GM12873 (cell line): ENCODE data around the gene TM7SF3.

Source experiments
- TF ChIP-seq, protein P1 (sequence below): IDR thresholded peaks from 2 replicates; pipeline ENCODE4 v1.5.1; 2012; ENCODE audit warnings: low read depth, mild to moderate bottlenecking, moderate library complexity, low read length, control low read depth; ENCODE audit not compliant: insufficient read depth; ENCODE audit errors: missing control alignments

The TM7SF3 gene

DNA sequence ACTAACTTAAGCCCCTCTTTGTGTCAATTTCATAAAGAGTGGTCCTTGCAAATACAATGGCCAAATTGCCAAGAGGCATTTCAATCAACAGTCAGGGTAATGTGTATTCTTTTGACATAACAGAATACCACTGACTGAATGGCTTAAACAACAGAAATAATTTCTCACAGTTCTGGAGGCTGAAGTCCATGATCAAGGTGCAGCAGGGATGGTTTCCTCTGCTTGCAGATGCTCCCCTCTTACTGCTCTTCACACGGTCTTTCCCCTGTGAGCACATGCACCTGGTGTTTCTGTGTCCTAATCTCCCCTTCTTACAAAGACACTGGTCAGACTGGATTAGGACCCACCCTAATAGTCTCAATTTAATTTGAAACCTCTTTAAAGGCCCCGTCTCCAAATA, 44.0 kb downstream of the TM7SF3 start:
- TF ChIP-seq, protein P1, sequence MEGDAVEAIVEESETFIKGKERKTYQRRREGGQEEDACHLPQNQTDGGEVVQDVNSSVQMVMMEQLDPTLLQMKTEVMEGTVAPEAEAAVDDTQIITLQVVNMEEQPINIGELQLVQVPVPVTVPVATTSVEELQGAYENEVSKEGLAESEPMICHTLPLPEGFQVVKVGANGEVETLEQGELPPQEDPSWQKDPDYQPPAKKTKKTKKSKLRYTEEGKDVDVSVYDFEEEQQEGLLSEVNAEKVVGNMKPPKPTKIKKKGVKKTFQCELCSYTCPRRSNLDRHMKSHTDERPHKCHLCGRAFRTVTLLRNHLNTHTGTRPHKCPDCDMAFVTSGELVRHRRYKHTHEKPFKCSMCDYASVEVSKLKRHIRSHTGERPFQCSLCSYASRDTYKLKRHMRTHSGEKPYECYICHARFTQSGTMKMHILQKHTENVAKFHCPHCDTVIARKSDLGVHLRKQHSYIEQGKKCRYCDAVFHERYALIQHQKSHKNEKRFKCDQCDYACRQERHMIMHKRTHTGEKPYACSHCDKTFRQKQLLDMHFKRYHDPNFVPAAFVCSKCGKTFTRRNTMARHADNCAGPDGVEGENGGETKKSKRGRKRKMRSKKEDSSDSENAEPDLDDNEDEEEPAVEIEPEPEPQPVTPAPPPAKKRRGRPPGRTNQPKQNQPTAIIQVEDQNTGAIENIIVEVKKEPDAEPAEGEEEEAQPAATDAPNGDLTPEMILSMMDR, result no peak

DNA sequence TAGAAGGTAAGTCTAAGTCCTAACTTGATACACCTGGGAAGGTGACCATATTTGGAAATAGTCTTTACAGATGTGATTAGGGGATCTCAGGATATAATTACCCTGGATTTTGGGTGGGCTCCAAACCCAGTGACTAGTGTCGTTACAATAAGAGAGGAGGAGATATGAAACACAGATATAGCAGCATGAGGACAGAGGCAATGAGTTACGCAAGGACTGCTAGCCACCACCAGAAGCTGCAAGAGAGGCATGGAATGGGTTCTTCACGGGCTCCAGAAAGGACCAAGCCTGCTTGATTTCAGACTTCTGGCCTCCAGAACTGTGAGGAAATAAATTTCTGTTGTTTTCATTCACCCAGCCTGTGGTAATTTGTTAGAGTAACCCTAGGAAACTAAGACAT, 47.3 kb downstream of the TM7SF3 start:
- TF ChIP-seq, protein P1, result no peak

DNA sequence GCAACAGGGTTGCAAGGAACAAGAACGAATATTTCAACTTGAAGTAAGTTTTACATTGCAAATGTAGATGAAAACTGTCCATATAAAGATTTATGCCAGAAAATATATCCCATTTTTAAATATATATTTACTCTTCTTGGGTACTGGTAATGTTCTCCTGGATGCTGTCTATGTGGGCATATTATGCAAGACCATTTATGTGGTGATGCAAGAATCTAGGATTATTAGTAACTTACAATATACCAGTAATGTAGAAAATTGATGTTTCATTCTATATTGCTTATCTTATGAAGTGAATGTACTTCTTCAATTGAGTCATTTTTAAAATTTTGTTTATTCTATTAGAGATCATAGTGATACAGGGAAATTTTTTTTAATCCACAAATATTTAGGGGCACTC, 50.8 kb downstream of the TM7SF3 start:
- TF ChIP-seq, protein P1, result no peak

DNA sequence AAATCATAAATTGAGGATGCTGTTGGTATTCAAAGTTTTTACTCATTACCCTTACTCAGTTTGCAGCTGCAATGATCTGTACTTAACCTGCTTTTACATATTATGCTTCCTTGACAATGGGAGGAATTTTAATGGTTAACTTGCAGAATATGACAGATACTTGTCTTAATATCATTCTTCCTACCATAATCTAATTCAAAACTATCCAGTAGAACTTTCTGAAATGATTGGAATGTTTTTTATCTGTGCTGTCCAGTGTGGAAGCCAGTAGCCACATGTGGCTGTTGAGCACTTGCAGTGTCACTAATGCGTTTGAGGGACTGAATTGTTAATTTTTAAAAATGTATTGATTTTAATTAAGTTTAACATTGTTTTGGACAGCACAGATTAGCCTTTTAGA, 52.4 kb downstream of the TM7SF3 start:
- TF ChIP-seq, protein P1, result no peak

DNA sequence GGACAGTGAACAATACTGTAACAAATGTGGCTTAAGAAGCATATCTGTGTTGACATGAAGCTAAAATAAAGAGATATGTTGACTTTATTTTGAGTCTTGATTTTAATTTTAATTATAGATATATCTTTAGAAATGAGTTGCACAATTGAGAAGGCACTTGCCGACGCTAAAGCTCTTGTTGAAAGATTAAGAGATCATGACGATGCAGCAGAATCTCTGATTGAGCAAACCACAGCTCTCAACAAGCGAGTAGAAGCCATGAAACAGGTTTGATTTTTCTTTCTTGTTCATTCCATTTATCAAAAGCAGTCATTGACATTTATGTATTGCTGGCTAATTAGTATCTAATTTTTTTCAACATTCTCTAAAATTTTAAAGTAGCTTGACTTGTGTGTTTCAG, 60.2 kb downstream of the TM7SF3 start:
- TF ChIP-seq, protein P1, result no peak

DNA sequence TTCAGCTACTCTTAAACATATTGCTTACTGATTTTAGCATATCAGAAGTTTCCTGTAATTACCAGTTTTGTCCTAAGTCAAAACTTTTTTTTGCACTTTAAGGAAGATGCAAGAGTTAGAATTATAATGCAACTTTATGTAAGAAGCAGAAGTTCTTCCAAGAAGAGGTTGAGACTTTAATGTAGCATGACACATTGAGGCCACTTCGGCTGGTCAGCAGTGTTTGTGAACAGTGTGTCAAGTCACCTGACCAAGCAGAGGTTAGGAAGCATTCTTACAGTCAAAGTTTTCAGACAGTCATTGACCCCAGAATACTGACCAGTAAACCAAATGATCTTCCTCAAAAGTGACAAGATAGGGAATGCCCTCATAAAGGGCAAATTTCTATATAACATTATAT, 60.7 kb downstream of the TM7SF3 start:
- TF ChIP-seq, protein P1, result no peak

DNA sequence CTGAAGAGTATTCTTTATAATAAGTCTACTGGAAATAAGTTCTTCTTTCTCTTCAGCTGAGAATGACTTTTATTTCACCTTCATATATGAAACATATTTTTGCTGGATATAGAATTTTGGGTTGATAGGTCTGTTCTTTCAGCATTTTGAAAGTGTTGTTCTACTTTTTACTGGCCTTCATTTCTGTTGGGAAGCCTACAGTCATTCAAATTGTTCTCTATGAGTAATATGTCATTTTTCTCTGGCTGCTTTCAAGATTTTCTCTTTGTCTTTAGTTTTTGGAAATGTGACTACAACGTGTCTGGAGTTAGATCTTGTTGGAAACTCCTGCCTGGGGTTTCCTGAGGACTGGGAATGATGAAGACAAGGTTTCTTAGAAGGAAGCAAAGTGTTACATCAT, 65.9 kb downstream of the TM7SF3 start:
- TF ChIP-seq, protein P1, result no peak

DNA sequence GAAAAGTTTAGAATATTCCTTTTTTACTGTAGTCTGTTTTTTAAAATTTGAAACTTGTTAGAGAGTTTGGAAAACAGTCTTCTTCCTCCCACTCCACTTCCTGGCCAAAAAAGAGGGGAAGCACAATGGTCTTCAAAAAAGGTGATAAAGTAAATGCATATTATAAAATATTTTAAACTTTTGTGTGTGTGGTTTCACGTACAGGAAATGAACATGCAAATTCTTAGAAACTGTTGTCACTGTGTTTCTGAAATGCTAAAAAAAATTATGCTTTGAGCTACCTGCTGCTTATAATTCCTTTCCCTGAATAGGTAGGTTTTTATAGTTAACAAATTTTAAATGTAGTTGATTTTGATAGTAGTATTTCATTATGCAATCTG, 73.0 kb downstream of the TM7SF3 start:
- TF ChIP-seq, protein P1, result no peak
